AG10803 (cell line): ENCODE measurements around the gene MATN4.
A peak's percentile ranks its signal among the peaks of the same experiment; 100 is the strongest.

Source experiments
- DNase-seq: peaks from one replicate; pipeline ENCODE4 v3.0.0; 2010; ENCODE audit warnings: low read depth
- H3K4me3 ChIP-seq: 2 replicates; pipeline ENCODE4 v1.5.1; 2011; ENCODE audit warnings: mild to moderate bottlenecking, low read length, control low read depth
- CTCF ChIP-seq: conservative IDR thresholded peaks from 2 replicates; pipeline ENCODE4 v1.5.1; 2011; ENCODE audit warnings: mild to moderate bottlenecking, low read length, control low read depth, inconsistent platforms

Gene MATN4

DNA sequence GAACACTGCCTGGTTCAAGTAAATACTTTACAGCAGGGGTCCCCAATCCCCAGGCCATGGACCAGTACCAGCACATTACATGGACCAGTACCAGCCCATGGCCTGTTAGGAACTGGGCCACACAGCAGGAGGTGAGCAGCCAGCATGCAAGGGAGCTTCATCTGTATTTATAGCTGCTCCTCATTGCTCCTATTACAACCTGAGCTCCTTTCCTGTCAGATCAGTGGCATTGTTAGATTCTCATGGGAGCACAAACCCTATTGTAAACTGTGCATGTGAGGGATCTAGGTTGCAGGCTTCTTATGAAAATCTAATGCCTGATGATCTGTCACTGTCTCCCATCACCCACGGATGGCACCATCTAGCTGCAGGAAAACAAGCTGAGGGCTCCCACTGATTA lies 13.4 kb downstream of the MATN4 start:
- DNase-seq, result no peak
- H3K4me3 ChIP-seq, result no peak overlapping the region
- no peak for TF ChIP-seq CTCF

- no peak for TF ChIP-seq CTCF
- H3K4me3 ChIP-seq, result no peak overlapping the region; the same call in 1 of the 2 replicates
- no peak for DNase-seq
Measured at GRCh38 chr20:45294003-45294368, 14.1 kb downstream of the MATN4 start.

DNA sequence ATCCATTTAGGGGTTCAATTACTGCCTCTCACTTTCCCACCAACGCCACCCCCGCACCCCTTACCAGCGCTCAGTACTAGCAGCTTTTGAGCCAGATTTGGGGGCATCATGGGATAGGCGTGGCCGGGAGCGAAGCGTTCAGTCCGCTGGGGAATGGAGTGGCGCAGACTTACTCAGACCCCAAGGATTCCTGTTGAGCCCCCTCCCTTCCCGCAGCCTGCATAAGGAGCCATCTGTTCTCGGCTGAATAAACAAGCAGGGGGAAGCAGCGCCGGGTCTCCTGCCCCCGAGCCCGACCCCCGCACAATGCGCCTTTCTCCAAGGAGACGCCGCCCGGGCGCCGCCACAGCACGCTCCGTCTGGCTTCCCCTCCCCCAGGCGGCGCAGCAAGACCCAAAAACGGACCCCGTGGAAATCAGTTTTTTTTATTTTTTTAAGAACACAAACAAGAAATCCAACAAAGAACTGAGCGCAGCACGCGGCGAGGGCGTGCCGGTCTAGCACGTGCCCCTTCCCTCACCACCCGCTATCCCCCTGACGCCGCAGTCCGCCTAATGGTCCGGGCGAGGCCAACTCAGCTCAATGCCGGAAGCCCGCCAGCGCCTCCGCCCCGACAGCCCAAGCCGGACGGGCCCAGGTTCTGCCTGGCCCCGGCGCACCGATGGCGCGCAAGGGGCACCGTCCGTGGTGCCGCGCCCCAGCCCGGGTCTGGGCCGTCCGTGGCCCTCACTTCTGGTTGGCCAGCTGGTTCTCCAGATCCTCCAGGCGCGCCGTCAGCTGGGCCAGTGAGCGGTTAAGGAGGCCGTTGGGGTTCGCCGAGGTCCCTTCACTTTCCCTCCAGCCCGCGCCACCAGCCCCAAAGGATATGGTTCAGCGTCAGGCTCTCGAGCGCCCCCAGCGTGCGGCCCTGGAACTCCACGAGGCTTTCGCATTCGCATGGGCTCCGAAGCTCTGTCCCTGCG lies 14.8 kb downstream of the MATN4 start:
- DNase-seq, result peak; percentile 54
- peak; percentile 86 for TF ChIP-seq CTCF
- H3K4me3 ChIP-seq, result peak overlapping the region; percentile 55

- no peak for TF ChIP-seq CTCF
- no peak for DNase-seq
- H3K4me3 ChIP-seq, result no peak overlapping the region
Measured at GRCh38 chr20:45292343-45292742, 15.8 kb downstream of the MATN4 start.

GRCh38 chr20:45291526-45291925 lies 16.6 kb downstream of the MATN4 start:
- no peak for DNase-seq
- H3K4me3 ChIP-seq, result no peak overlapping the region
- no peak for TF ChIP-seq CTCF

GRCh38 chr20:45290677-45291355 lies 17.3 kb downstream of the MATN4 start:
- TF ChIP-seq CTCF, result peak; percentile 93
- H3K4me3 ChIP-seq, result no peak overlapping the region
- DNase-seq, result peak; percentile 68
